GM19328 (cell line): Measurements from ENCODE around the gene BMP6.
A peak's percentile ranks its signal among the peaks of the same experiment; 100 is the strongest.

Source experiments
- ATAC-seq: cut with Tn5 transposase; IDR thresholded peaks from one replicate; pipeline ENCODE4 v1.9.1; 2021; ENCODE audit warnings: mild to moderate bottlenecking, moderate library complexity; ENCODE audit not compliant: unreplicated experiment

The BMP6 gene

GRCh38 chr6:7901056-7901455 is 175.2 kb downstream of the BMP6 start:
- no peak for ATAC-seq

GRCh38 chr6:7901780-7902179 is 175.9 kb downstream of the BMP6 start:
- ATAC-seq: no peak

GRCh38 chr6:7902221-7902620 is 176.3 kb downstream of the BMP6 start:
- no peak for ATAC-seq

GRCh38 chr6:7902867-7903266 is 177.0 kb downstream of the BMP6 start:
- ATAC-seq: no peak

GRCh38 chr6:7903673-7904072 is 177.8 kb downstream of the BMP6 start:
- ATAC-seq: no peak

GRCh38 chr6:7904654-7905319 is 178.9 kb downstream of the BMP6 start:
- no peak for ATAC-seq

GRCh38 chr6:7905416-7905815 is 179.5 kb downstream of the BMP6 start:
- no peak for ATAC-seq

- no peak for ATAC-seq
Measured at GRCh38 chr6:7906741-7907140, 180.8 kb downstream of the BMP6 start.

- ATAC-seq: no peak
Measured at GRCh38 chr6:7907159-7907558, 181.3 kb downstream of the BMP6 start.

GRCh38 chr6:7909323-7910276 is 183.7 kb downstream of the BMP6 start:
- ATAC-seq: peak; percentile 29

GRCh38 chr6:7910298-7910653 is 184.4 kb downstream of the BMP6 start:
- ATAC-seq: peak; percentile 21

- ATAC-seq: peak; percentile 62
Measured at GRCh38 chr6:7910654-7911344, 184.9 kb downstream of the BMP6 start, which contains the start of gene TXNDC5. Gene TXNDC5 (minus strand): TSS chr6:7910788. CDS start chr6:7910776, 12 bp downstream.

GRCh38 chr6:7911345-7911725 is 185.4 kb downstream of the BMP6 start:
- ATAC-seq: no peak

GRCh38 chr6:7912024-7912423 is 186.1 kb downstream of the BMP6 start:
- ATAC-seq: no peak

GRCh38 chr6:7912736-7913517 is 187.0 kb downstream of the BMP6 start:
- no peak for ATAC-seq

GRCh38 chr6:7914311-7914710 is 188.4 kb downstream of the BMP6 start:
- no peak for ATAC-seq

GRCh38 chr6:7914991-7915789 is 189.3 kb downstream of the BMP6 start:
- no peak for ATAC-seq

- peak; percentile 83 for ATAC-seq
Measured at GRCh38 chr6:7916959-7917358, 191.1 kb downstream of the BMP6 start.

- no peak for ATAC-seq
Measured at GRCh38 chr6:7917729-7918128, 191.8 kb downstream of the BMP6 start.

GRCh38 chr6:7918403-7918802 is 192.5 kb downstream of the BMP6 start:
- ATAC-seq: no peak
